SK-N-MC (cell line): ENCODE measurements around the gene SLIRP.

Experiments
- EZH2 ChIP-seq: fragments of 200-600 bp; sonication (generic); IDR thresholded peaks from one replicate; pipeline ENCODE4 v1.6.1; 2017; ENCODE audit warnings: antibody characterized with exemption
- FOXP2 ChIP-seq: optimal IDR thresholded peaks from 2 replicates; pipeline ENCODE3; 2011; ENCODE audit warnings: mild to moderate bottlenecking, moderate library complexity; ENCODE audit not compliant: insufficient read depth; ENCODE audit errors: extremely low read length, control extremely low read depth
- POLR2AphosphoS5 ChIP-seq: IDR thresholded peaks from 2 replicates; pipeline ENCODE4 v1.6.1; 2012; ENCODE audit warnings: mild to moderate bottlenecking, low read depth, low read length, borderline replicate concordance

DNA sequence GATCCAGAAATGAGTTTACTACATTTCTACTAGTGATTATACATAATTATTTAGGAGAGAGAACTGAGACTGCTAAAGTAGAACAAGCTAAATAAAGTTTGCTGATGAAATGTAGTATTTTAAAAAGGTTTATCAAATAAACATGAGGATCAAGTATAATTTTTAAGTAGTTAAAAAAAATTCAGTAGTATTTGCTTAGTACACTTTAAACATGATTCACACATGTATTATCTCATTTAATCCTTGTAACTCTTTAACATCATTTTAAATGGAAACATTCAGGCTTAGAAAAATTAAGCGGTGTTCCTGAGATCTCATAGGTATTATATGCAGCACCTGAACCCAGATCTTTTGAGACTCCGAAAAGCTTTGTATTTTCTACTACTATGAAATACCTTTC, 44.4 kb downstream of the SLIRP start:
- TF ChIP-seq POLR2AphosphoS5 (no peak), EZH2 (no peak), FOXP2 (no peak)
